HepG2 (cell line): ENCODE results near the gene KRT32. TPM values are rescaled to one million over a fixed set of nuclear protein-coding genes. Genes with fewer than 3 reads are reported as not detected.

Experiments used
- ATAC-seq: fragments of 200-7000 bp; cut with Tn5 transposase; 3 replicates; pipeline ENCODE4 v1.9.1; 2020; ENCODE audit warnings: mild to moderate bottlenecking, moderate library complexity
- BruUV-seq: library from RNA; stranded (reverse); fragments of 400-500 nt; replicated peaks from 2 replicates; lab custom pipeline; 2021; lab: Mats Ljungman, UMichigan
- CTCF ChIA-PET: fragments of 300-600 bp; formaldehyde crosslinking; extraction: SDS; loops from one replicate; lab custom pipeline; 2021; ENCODE audit warnings: low total read pairs, inconsistent platforms, low intra/inter-chr PET ratio; lab: Yijun Ruan, JAX
- POLR2A ChIA-PET: fragments of 350-600 bp; sonication (Branson Sonifier 250); formaldehyde crosslinking; loops from one replicate; lab custom pipeline; 2020; ENCODE audit warnings: antibody characterized with exemption, inconsistent platforms; lab: Yijun Ruan, JAX
- DNase-seq: peaks from one replicate; pipeline ENCODE4 v3.0.0-alpha.2; 2015; ENCODE audit warnings: low spot score
- FAIRE-seq: peaks from 3 replicates; lab custom pipeline; 2011; peaks lifted over from hg19 to GRCh38; lab: Jason Lieb, UNC
- H2AFZ ChIP-seq: one replicate; pipeline ENCODE4 v1.6.1; 2011; ENCODE audit warnings: low read length, inconsistent platforms
- H3K27ac ChIP-seq: fragments of 300-600 bp; 3 replicates; pipeline ENCODE4 v1.8.0; 2011; ENCODE audit warnings: mixed run types, mild to moderate bottlenecking, mixed read lengths, low read length, inconsistent platforms; ENCODE audit not compliant: insufficient read depth; ENCODE audit errors: extremely low read length
- H3K27me3 ChIP-seq, 2 experiments: fragments of 200-600 bp in 1 of 2; 2 replicates in 1 of 2; 3 replicates in 1 of 2; pipeline versions ENCODE4 v1.6.0 to v1.8.0; 2011; ENCODE audit warnings: low read length in 2 of 2, mild to moderate bottlenecking in 2 of 2, moderate library complexity in 2 of 2, inconsistent platforms in 1 of 2; ENCODE audit not compliant: insufficient read depth in 2 of 2, control insufficient read depth in 1 of 2
- H3K36me3 ChIP-seq, 2 experiments: fragments of 200-600 bp in 1 of 2; replicated peaks in 1 of 2; 2 replicates in 1 of 2; 3 replicates in 1 of 2; pipeline versions ENCODE4 v1.5.1 to v1.8.0; 2011; ENCODE audit warnings: low read length in 2 of 2, inconsistent platforms in 1 of 2; ENCODE audit not compliant: insufficient read depth in 2 of 2, control insufficient read depth in 1 of 2
- H3K4me1 ChIP-seq: 2 replicates; pipeline ENCODE4 v1.5.1; 2012; ENCODE audit warnings: low read length, inconsistent platforms; ENCODE audit not compliant: insufficient read depth
- H3K4me2 ChIP-seq: 2 replicates; pipeline ENCODE4 v1.6.0; 2011; ENCODE audit warnings: low read depth, low read length, inconsistent platforms
- H3K4me3 ChIP-seq, 3 experiments: fragments of 200-600 bp in 1 of 3; sonication (generic), shearing (Covaris generic) in 1 of 3; replicated peaks in 1 of 3; 2 replicates each; pipeline ENCODE4 v1.5.1; 2011 to 2016; ENCODE audit warnings: low read length in 3 of 3, inconsistent platforms in 2 of 3, low read depth in 2 of 3, mild to moderate bottlenecking in 2 of 3, control low read depth in 1 of 3, mixed read lengths in 1 of 3; ENCODE audit not compliant: insufficient read depth in 1 of 3
- H3K79me2 ChIP-seq: one replicate; pipeline ENCODE4 v1.6.1; 2011; ENCODE audit warnings: low read length, inconsistent platforms; ENCODE audit not compliant: insufficient read depth
- H3K9ac ChIP-seq: 2 replicates; pipeline ENCODE4 v1.6.0; 2011; ENCODE audit warnings: mild to moderate bottlenecking, low read depth, low read length, inconsistent platforms; ENCODE audit not compliant: insufficient read depth
- H3K9me3 ChIP-seq: 2 replicates; pipeline ENCODE4 v1.5.1; 2012; ENCODE audit warnings: mild to moderate bottlenecking, low read length
- H4K20me1 ChIP-seq: 2 replicates; pipeline ENCODE4 v1.6.0; 2011; ENCODE audit warnings: inconsistent platforms, mild to moderate bottlenecking, low read length, moderate library complexity; ENCODE audit not compliant: insufficient read depth
- CENPX ChIP-seq: sonication (generic); formaldehyde crosslinking; IDR thresholded peaks from 2 replicates; pipeline ENCODE4 v1.9.0; 2021; ENCODE audit warnings: mild to moderate bottlenecking, missing genetic modification reagents, moderate library complexity
- HOMEZ ChIP-seq: IDR thresholded peaks from 2 replicates; pipeline ENCODE4 v1.6.1; 2016; ENCODE audit warnings: low read depth
- KDM3A ChIP-seq: IDR thresholded peaks from 2 replicates; pipeline ENCODE4 v1.6.1; 2018; ENCODE audit warnings: low read depth, missing compliant biosample characterization
- KLF9 ChIP-seq: IDR thresholded peaks from 2 replicates; pipeline ENCODE4 v1.6.1; 2016; ENCODE audit warnings: low read depth
- MZF1 ChIP-seq: sonication (generic); formaldehyde crosslinking; IDR thresholded peaks from 2 replicates; pipeline ENCODE4 v1.8.1; 2023; ENCODE audit warnings: mild to moderate bottlenecking, missing genetic modification reagents, borderline replicate concordance
- RFXANK ChIP-seq: IDR thresholded peaks from 2 replicates; pipeline ENCODE4 v1.6.1; 2016
- TRAFD1 ChIP-seq: sonication (generic); formaldehyde crosslinking; IDR thresholded peaks from 2 replicates; pipeline ENCODE4 v1.5.1; 2020; ENCODE audit warnings: missing genetic modification reagents, mild to moderate bottlenecking, borderline replicate concordance
- ZNF670 ChIP-seq: sonication (generic); formaldehyde crosslinking; IDR thresholded peaks from 2 replicates; pipeline ENCODE4 v1.8.0; 2022; ENCODE audit warnings: mild to moderate bottlenecking, missing genetic modification reagents, borderline replicate concordance
- ZNF773 ChIP-seq: sonication (generic); formaldehyde crosslinking; IDR thresholded peaks from 2 replicates; pipeline ENCODE4 v1.4.0; 2020; ENCODE audit warnings: missing genetic modification reagents, borderline replicate concordance
- WGBS: methylation state at CpG from one replicate; pipeline ENCODE4 v1.1.6; 2017; ENCODE audit warnings: low lambda C conversion rate; 5-methylcytosine and 5-hydroxymethylcytosine counted together
- in situ Hi-C: cut with HindIII; loops from 2 replicates; pipeline ENCODE4 v1.10.0; 2017; ENCODE audit warnings: low pct_unique_long_range_greater_than_20kb; ENCODE audit not compliant: extremely low pct_ligation_motif_present
- intact Hi-C: fragments of 100-400 bp; cut with micrococcal nuclease; formaldehyde crosslinking; loops from one replicate; pipeline ENCODE4 v1.10.0; 2022; ENCODE audit not compliant: unreplicated experiment
- polyA plus RNA-seq, 8 experiments: library from polyadenylated mRNA; depleted of rRNA in 3 of 8; stranded (reverse) in 7 of 8; unstranded in 1 of 8; fragments of >200 nt; fragmentation: Illumina TruSeq in 4 of 8; extraction: Trizol in 4 of 8; gene quantifications; 2 replicates each; pipeline versions ENCODE4 v1.2.1 to v1.2.3, GENCODE V29; 2011 to 2016; ENCODE audit warnings: low read depth in 4 of 8, missing spikeins in 1 of 8, mixed read lengths in 1 of 8; ENCODE audit not compliant: insufficient read depth in 1 of 8
- total RNA-seq, 5 experiments: library from RNA; depleted of rRNA; stranded (reverse); fragments of >200 nt; fragmentation: Illumina TruSeq; extraction: Trizol; gene quantifications; 2 replicates each; pipeline ENCODE4 v1.2.3, GENCODE V29; 2016; ENCODE audit warnings: low read depth in 1 of 5

KRT32 gene
- total and polyA plus RNA-seq, 2 of the 13 experiments (the other 11 are each of a cell fraction or from before 2014, with no cell fraction given) = not detected

DNA sequence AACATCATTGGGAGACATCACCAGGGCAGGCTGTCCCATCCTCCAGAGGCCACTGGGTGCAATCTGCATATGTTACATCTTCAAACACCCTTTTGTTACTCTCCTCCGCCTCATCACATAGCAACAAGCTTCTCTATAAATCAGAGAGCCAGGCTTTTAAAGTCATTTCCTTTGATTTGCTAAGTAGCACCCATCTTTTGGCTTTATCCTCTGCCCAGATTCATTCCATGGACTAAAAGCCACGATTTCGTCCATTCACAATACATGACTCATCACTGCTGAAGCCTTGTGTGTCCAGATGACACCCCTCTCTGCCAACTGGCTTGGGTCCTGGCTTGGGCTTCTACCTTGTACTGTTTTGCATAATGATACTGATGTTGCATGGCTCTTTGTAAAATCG is 24.4 kb downstream of the KRT32 start:
- CTCF ChIA-PET = no interaction called here
- in situ Hi-C loops = no loop called here

DNA sequence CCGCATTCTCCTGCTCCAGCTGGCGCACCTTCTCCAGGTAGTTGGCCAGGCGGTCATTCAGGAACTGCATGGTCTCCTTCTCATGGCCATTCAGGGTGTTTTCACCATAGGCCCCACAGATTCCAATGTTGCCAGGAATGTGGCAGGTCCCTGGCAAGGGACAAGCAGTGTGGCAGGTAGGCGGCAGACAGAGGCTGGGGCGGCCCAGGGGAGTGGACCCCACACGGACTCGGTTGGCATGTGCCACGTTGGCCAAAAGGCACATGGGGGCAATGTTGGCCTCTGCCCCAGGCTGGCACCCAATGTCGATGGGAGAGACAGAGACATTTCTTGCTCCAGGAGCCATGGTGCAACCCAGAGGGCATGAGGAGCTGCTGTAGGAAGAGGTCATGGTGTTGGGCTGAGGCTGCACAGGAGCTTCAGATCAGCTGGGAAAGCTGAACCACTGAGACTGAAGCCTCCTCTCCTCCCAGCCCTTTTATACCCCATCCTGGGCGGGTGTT is 26.6 kb downstream of the KRT32 start, which contains the start of gene KRT38:
KRT38 (minus strand) TSS at position 453 of the 503 bp plus-strand sequence; CDS start at position 391, 62 bp downstream.
- no peak within 1 kb of the TSS for H2AFZ ChIP-seq
- H3K27ac ChIP-seq = no peak within 1 kb of the TSS
- 75% methylated on average over 3 of the region's 10 CpGs for WGBS
- in situ Hi-C loops (no loop called here), intact Hi-C loops (no loop called here)
- H3K79me2 ChIP-seq = no peaks in the 10 kb centered on the region
- ATAC-seq = no peak
- no peaks in the 10 kb centered on the region for H3K36me3 ChIP-seq
- no TSS peak for BruUV-seq
- POLR2A ChIA-PET = no interaction called here
- no peak for FAIRE-seq
- H3K9me3 ChIP-seq = no peaks in the 10 kb centered on the region
- no peaks in the 10 kb centered on the region for H4K20me1 ChIP-seq
- CTCF ChIA-PET = no interaction called here
- TF ChIP-seq KDM3A (no peak), TRAFD1 (CRISPR knock-in tag) (no peak), RFXANK (no peak), HOMEZ (CRISPR knock-in tag) (no peak), CENPX (CRISPR knock-in tag) (no peak), ZNF773 (no peak)
- H3K4me2 ChIP-seq = no peak within 1 kb of the TSS
- no peak within 1 kb of the TSS for H3K4me3 ChIP-seq
- H3K4me1 ChIP-seq = peaks cover 6% of the 10 kb centered on the region; the same call in 1 of the 2 replicates
- no peak within 1 kb of the TSS for H3K9ac ChIP-seq
- no peak for DNase-seq
- H3K27me3 ChIP-seq = no peaks in the 10 kb centered on the region; a peak in 2 of 5 replicates

More for the DNA sequence above, 24.4 kb downstream of the KRT32 start:
- no peaks in the 10 kb centered on the region for H3K9me3 ChIP-seq
- intact Hi-C loops = no loop called here
- H3K79me2 ChIP-seq = no peaks in the 10 kb centered on the region
- H3K4me1 ChIP-seq = peaks cover 6% of the 10 kb centered on the region; the same call in 1 of the 2 replicates
- POLR2A ChIA-PET = no interaction called here
- ATAC-seq (no peak), FAIRE-seq (no peak), DNase-seq (no peak)
- WGBS = 29% methylated on average over 4 of the region's 4 CpGs
- no peak overlapping the region for H3K4me2 ChIP-seq
- no peaks in the 10 kb centered on the region; a peak in 2 of 5 replicates for H3K27me3 ChIP-seq
- BruUV-seq = no TSS peak
- H3K27ac ChIP-seq = no peak overlapping the region
- no peak overlapping the region for H2AFZ ChIP-seq
- H3K36me3 ChIP-seq = no peaks in the 10 kb centered on the region
- no peak overlapping the region for H3K4me3 ChIP-seq
- H4K20me1 ChIP-seq = no peaks in the 10 kb centered on the region
- no peak for TF ChIP-seq KLF9 (CRISPR knock-in tag)
- no peak for TF ChIP-seq ZNF670
- TF ChIP-seq MZF1 (CRISPR knock-in tag) = no peak
- H3K9ac ChIP-seq = no peak overlapping the region
